Fibroblast of lung (primary cell): Measurements from ENCODE around the gene SLC39A1. TPM values are rescaled to one million over a fixed set of nuclear protein-coding genes. Genes with fewer than 3 reads are reported as not detected.

Experiments used
- DNase-seq, 2 donors: peaks; one replicate each; pipeline versions ENCODE4 v3.0.0 to v3.0.0-alpha.2; 2010; ENCODE audit warnings: low read depth in 2 of 2
- H2AFZ ChIP-seq: 2 replicates; pipeline ENCODE4 v1.5.1; 2012; ENCODE audit warnings: low read length, control low read depth, inconsistent platforms
- H3K27ac ChIP-seq: 2 replicates; pipeline ENCODE4 v1.5.1; 2011; ENCODE audit warnings: low read length, control low read depth; ENCODE audit not compliant: insufficient read depth
- H3K27me3 ChIP-seq: 2 replicates; pipeline ENCODE4 v1.5.1; 2011; ENCODE audit warnings: mild to moderate bottlenecking, low read length; ENCODE audit not compliant: control insufficient read depth, insufficient read depth
- H3K36me3 ChIP-seq: 2 replicates; pipeline ENCODE4 v1.5.1; 2011; ENCODE audit warnings: low read length; ENCODE audit not compliant: control insufficient read depth, insufficient read depth
- H3K4me1 ChIP-seq: 2 replicates; pipeline ENCODE4 v1.5.1; 2011; ENCODE audit warnings: low read length; ENCODE audit not compliant: control insufficient read depth, insufficient read depth; ENCODE audit errors: extremely low read depth
- H3K4me2 ChIP-seq: 2 replicates; pipeline ENCODE4 v1.5.1; 2011; ENCODE audit warnings: low read length, control low read depth; ENCODE audit not compliant: insufficient read depth; ENCODE audit errors: extremely low read depth
- H3K4me3 ChIP-seq, 4 experiments: fragments of 200-600 bp in 1 of 4; sonication (generic) in 1 of 4; replicated peaks in 1 of 4; 2 replicates each; pipeline ENCODE4 v1.5.1; 2011 to 2016; ENCODE audit warnings: low read length in 4 of 4, low read depth in 3 of 4, mild to moderate bottlenecking in 3 of 4, control low read depth in 2 of 4, inconsistent platforms in 1 of 4, mixed read lengths in 1 of 4; ENCODE audit not compliant: insufficient read depth in 1 of 4; ENCODE audit errors: control extremely low read depth in 1 of 4
- H3K79me2 ChIP-seq: 2 replicates; pipeline ENCODE4 v1.5.1; 2012; ENCODE audit warnings: mild to moderate bottlenecking, low read length, inconsistent platforms; ENCODE audit not compliant: control insufficient read depth, insufficient read depth
- H3K9ac ChIP-seq: 2 replicates; pipeline ENCODE4 v1.5.1; 2011; ENCODE audit warnings: mild to moderate bottlenecking, low read length, control low read depth; ENCODE audit not compliant: insufficient read depth
- H3K9me3 ChIP-seq: 2 replicates; pipeline ENCODE4 v1.5.1; 2012; ENCODE audit warnings: low read depth, low read length; ENCODE audit not compliant: control insufficient read depth, insufficient read depth
- H4K20me1 ChIP-seq: 2 replicates; pipeline ENCODE4 v1.5.1; 2011; ENCODE audit warnings: low read length; ENCODE audit not compliant: control insufficient read depth, insufficient read depth; ENCODE audit errors: extremely low read depth
- CTCF ChIP-seq, 2 donors: IDR thresholded peaks in 1 of 2; conservative IDR thresholded peaks in 1 of 2; 1 replicate in 1 of 2; 2 replicates in 1 of 2; pipeline ENCODE4 v1.5.1; 2011 to 2012; ENCODE audit warnings: low read length in 2 of 2, control low read depth in 1 of 2, inconsistent platforms in 1 of 2, low read depth in 1 of 2, mild to moderate bottlenecking in 1 of 2
- EZH2 ChIP-seq: IDR thresholded peaks from 2 replicates; pipeline ENCODE4 v1.5.1; 2012; ENCODE audit warnings: low read length, control low read depth, mild to moderate bottlenecking; ENCODE audit errors: missing control alignments
- polyA plus RNA-seq, 2 donors: library from polyadenylated mRNA; depleted of rRNA in 1 of 2; stranded (reverse) in 1 of 2; unstranded in 1 of 2; fragments of >200 nt; gene quantifications; 2 replicates each; pipeline ENCODE4 v1.2.1, GENCODE V29; 2011 to 2012; ENCODE audit warnings: missing spikeins in 1 of 2
- total RNA-seq: library from RNA; depleted of rRNA; stranded (reverse); fragments of >200 nt; gene quantifications from 2 replicates; pipeline ENCODE4 v1.2.1, GENCODE V29; 2014

Gene SLC39A1
- total and polyA plus RNA-seq, 2 donors (not counting 1 experiment from before 2014, with no cell fraction given): 94.4 to 119 TPM

- no peak for TF ChIP-seq CTCF (conservative IDR thresholded peaks at IDR 0.05 in 1 of 2, IDR thresholded peaks at IDR 0.05 in 1 of 2; ENCODE audit: low read depth in 1 of 2, low read length in 2 of 2)
- no peak for TF ChIP-seq EZH2
- peak; percentile 31 to 40 for DNase-seq
- peaks cover 8% of the 10 kb centered on the region for H3K4me1 ChIP-seq
- no peaks in the 10 kb centered on the region for H3K27me3 ChIP-seq
- H4K20me1 ChIP-seq: no peaks in the 10 kb centered on the region
- no peak overlapping the region for H2AFZ ChIP-seq
- peak overlapping the region; percentile 17 for H3K4me2 ChIP-seq
- H3K9me3 ChIP-seq: no peaks in the 10 kb centered on the region
- no peak overlapping the region for H3K9ac ChIP-seq
- H3K4me3 ChIP-seq: no peak overlapping the region
- H3K27ac ChIP-seq: no peak overlapping the region
- peaks cover 8% of the 10 kb centered on the region for H3K36me3 ChIP-seq
- H3K79me2 ChIP-seq: no peaks in the 10 kb centered on the region
Measured at GRCh38 chr1:153928791-153929341, 34.5 kb downstream of the SLC39A1 start.

- Histone ChIP-seq H2AFZ (no peak overlapping the region), H3K27ac (no peak overlapping the region), H3K9ac (no peak overlapping the region)
Measured at GRCh38 chr1:153928245-153928644, 35.1 kb downstream of the SLC39A1 start.

GRCh38 chr1:153926405-153926804 is 36.9 kb downstream of the SLC39A1 start:
- peaks cover 4% of the 10 kb centered on the region for H3K36me3 ChIP-seq
- peaks cover 6% of the 10 kb centered on the region for H3K79me2 ChIP-seq
- TF ChIP-seq CTCF (conservative IDR thresholded peaks at IDR 0.05 in 1 of 2, IDR thresholded peaks at IDR 0.05 in 1 of 2; ENCODE audit: low read depth in 1 of 2, low read length in 2 of 2) (no peak), EZH2 (no peak)
- no peaks in the 10 kb centered on the region for H3K9me3 ChIP-seq
- no peak for DNase-seq
- peaks cover 12% of the 10 kb centered on the region for H3K4me1 ChIP-seq
- H3K27me3 ChIP-seq: no peaks in the 10 kb centered on the region
- H4K20me1 ChIP-seq: no peaks in the 10 kb centered on the region
- no peak overlapping the region for H3K9ac ChIP-seq
- no peak overlapping the region for H3K4me3 ChIP-seq
- no peak overlapping the region for H2AFZ ChIP-seq
- H3K27ac ChIP-seq: no peak overlapping the region
- no peak overlapping the region for H3K4me2 ChIP-seq

More at GRCh38 chr1:153928245-153928644, 35.1 kb downstream of the SLC39A1 start:
- Histone ChIP-seq H3K4me2 (no peak overlapping the region), H3K9me3 (no peaks in the 10 kb centered on the region), H3K79me2 (no peaks in the 10 kb centered on the region), H3K36me3 (peaks cover 8% of the 10 kb centered on the region), H3K4me1 (peaks cover 12% of the 10 kb centered on the region), H4K20me1 (no peaks in the 10 kb centered on the region), H3K4me3 (no peak overlapping the region), H3K27me3 (no peaks in the 10 kb centered on the region)
- TF ChIP-seq CTCF (conservative IDR thresholded peaks at IDR 0.05 in 1 of 2, IDR thresholded peaks at IDR 0.05 in 1 of 2; ENCODE audit: low read depth in 1 of 2, low read length in 2 of 2) (no peak), EZH2 (no peak)
- no peak for DNase-seq
